Mucosa of descending colon (tissue), 3 donors: ENCODE data around the gene HLA-DPB1. TPM values are rescaled to one million over a fixed set of nuclear protein-coding genes. Genes with fewer than 3 reads are reported as not detected.

Experiments used
- ATAC-seq: fragments of 200-7000 bp; cut with Tn5 transposase; one replicate; pipeline ENCODE4 v1.9.1; 2020; ENCODE audit warnings: mild to moderate bottlenecking, moderate library complexity
- DNase-seq, 3 donors: peaks; one replicate each; pipeline ENCODE4 v3.0.0-alpha.2; 2020
- H3K36me3 ChIP-seq: fragments of 200-600 bp; one replicate; pipeline ENCODE4 v1.8.0; 2021; ENCODE audit warnings: low read depth, mild to moderate bottlenecking
- H3K4me1 ChIP-seq: fragments of 200-600 bp; one replicate; pipeline ENCODE4 v1.8.0; 2021; ENCODE audit warnings: low read depth, mild to moderate bottlenecking
- H3K4me3 ChIP-seq: fragments of 200-600 bp; one replicate; pipeline ENCODE4 v1.8.0; 2021; ENCODE audit warnings: mild to moderate bottlenecking
- H3K9me3 ChIP-seq: fragments of 200-600 bp; one replicate; pipeline ENCODE4 v1.8.0; 2021; ENCODE audit warnings: mild to moderate bottlenecking
- intact Hi-C, 2 donors: fragments of 100-400 bp; cut with DNase I in 1 of 2; cut with micrococcal nuclease in 1 of 2; formaldehyde crosslinking; loops; one replicate each; pipeline versions ENCODE4 v1.11.0 to v1.11.1; 2022; cut with DNase I, micrococcal nuclease
- total RNA-seq, 3 donors: library from RNA; stranded (reverse); fragmentation: NEBNext Ultra II Directional in 2 of 3; extraction: Animal tissue kit (Norgen Biotek cat#: 25700) in 2 of 3; gene quantifications; one replicate each; pipeline versions ENCODE4 v1.2.1 to v1.2.4, GENCODE V29; 2021 to 2023
- TF ChIP-seq, protein P1 (sequence below): fragments of 200-600 bp; IDR thresholded peaks from one replicate; pipeline ENCODE4 v1.8.0; 2022; ENCODE audit warnings: antibody characterized with exemption, mild to moderate bottlenecking
- donor health status: DM: no; HTN: no; CAD: no; lungs with moderate emphysema.
- donor health status: DM: no; HTN: no; CAD: no.
- donor health status: DM: no; HTN: yes; CAD: no.

HLA-DPB1 gene
- total RNA-seq, 3 donors from 2014 or later, result 31.2 to 55.0 (median 51.2) TPM

DNA sequence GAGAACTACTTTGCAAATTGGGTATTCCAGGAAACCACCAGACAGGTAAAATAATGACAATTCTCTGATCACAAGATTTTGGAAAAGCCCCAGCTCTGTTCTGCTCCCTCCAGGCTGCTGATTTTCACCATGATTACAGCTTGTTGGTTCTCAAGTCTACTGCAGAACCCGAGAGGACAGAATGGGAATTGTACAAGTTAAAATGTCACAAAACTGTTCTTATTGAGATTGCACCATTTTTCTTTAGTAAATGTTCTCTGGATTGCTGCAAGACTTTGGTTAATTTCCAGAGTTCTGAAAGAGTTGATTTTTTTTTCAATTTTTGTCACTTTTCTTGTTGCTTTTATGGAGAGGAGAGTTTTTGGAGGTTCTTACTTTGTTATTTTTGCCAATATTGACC lies 39.3 kb upstream of the HLA-DPB1 start:
- Histone ChIP-seq H3K36me3 (no peaks in the 10 kb centered on the region), H3K4me3 (no peak overlapping the region), H3K4me1 (no peaks in the 10 kb centered on the region), H3K9me3 (no peaks in the 10 kb centered on the region)
- ATAC-seq, result no peak
- intact Hi-C loops, result no loop called here
- TF ChIP-seq, protein P1, sequence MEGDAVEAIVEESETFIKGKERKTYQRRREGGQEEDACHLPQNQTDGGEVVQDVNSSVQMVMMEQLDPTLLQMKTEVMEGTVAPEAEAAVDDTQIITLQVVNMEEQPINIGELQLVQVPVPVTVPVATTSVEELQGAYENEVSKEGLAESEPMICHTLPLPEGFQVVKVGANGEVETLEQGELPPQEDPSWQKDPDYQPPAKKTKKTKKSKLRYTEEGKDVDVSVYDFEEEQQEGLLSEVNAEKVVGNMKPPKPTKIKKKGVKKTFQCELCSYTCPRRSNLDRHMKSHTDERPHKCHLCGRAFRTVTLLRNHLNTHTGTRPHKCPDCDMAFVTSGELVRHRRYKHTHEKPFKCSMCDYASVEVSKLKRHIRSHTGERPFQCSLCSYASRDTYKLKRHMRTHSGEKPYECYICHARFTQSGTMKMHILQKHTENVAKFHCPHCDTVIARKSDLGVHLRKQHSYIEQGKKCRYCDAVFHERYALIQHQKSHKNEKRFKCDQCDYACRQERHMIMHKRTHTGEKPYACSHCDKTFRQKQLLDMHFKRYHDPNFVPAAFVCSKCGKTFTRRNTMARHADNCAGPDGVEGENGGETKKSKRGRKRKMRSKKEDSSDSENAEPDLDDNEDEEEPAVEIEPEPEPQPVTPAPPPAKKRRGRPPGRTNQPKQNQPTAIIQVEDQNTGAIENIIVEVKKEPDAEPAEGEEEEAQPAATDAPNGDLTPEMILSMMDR, result no peak
- no peak for DNase-seq

DNA sequence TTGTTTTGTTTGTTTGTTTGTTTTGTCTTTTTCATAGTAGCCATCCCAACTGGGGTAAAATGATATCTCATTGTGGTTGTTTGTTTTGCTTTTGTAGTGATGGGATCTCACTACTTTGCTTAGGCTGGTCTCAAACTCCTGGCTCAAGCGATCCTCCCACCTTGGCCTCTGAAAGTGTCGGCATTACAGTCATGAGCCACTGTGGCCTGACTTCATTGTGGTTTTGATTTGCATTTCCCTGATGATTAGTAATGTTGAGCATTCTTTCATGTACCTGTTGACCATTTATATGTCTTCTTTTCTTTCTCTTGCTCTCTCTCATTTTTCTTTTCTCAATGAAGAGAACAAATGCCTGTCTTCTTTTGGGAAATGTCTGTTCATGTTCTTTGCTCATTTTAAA lies 35.6 kb upstream of the HLA-DPB1 start:
- Histone ChIP-seq H3K9me3 (no peaks in the 10 kb centered on the region), H3K4me3 (no peak overlapping the region), H3K4me1 (no peaks in the 10 kb centered on the region), H3K36me3 (no peaks in the 10 kb centered on the region)
- no peak for ATAC-seq
- DNase-seq, result no peak
- intact Hi-C loops, result no loop called here
- TF ChIP-seq, protein P1, result no peak

DNA sequence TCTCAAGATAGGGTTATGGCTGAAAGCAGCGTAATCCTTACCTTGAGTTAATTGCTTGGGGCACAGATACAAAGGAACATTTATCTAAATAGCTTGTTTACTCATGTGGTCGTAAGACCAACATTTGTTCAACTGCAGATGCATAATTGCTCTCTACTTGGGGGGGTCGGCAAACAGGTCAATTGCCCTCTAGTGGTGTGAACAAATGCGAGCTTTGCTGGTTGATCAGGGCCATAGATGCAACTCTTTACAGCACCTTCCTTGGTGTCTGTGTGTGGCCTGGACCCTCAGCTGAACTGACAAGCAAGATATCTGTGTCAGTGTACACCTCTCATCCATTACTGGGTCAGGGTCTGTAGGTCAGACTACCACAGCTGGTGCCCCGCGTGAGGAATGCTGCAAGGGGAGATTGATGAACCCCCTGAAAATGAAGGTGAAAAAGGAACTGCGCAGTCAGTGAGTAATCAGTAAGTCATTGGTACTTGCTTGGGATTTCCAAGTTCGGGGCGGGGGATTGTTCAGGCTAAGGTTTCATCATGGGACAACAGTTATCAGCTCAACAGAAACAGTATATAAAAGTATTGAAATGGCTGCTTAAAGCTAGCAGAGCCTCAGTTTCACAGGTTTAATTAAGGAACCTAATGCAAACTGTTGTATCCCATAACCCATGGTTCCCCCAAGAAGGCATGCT lies 26.3 kb upstream of the HLA-DPB1 start:
- ATAC-seq, result no peak
- no peaks in the 10 kb centered on the region for H3K4me1 ChIP-seq
- H3K36me3 ChIP-seq, result no peaks in the 10 kb centered on the region
- H3K4me3 ChIP-seq, result no peak overlapping the region
- H3K9me3 ChIP-seq, result no peaks in the 10 kb centered on the region
- DNase-seq, result no peak
- intact Hi-C loops, result no loop called here
- TF ChIP-seq, protein P1, result no peak

DNA sequence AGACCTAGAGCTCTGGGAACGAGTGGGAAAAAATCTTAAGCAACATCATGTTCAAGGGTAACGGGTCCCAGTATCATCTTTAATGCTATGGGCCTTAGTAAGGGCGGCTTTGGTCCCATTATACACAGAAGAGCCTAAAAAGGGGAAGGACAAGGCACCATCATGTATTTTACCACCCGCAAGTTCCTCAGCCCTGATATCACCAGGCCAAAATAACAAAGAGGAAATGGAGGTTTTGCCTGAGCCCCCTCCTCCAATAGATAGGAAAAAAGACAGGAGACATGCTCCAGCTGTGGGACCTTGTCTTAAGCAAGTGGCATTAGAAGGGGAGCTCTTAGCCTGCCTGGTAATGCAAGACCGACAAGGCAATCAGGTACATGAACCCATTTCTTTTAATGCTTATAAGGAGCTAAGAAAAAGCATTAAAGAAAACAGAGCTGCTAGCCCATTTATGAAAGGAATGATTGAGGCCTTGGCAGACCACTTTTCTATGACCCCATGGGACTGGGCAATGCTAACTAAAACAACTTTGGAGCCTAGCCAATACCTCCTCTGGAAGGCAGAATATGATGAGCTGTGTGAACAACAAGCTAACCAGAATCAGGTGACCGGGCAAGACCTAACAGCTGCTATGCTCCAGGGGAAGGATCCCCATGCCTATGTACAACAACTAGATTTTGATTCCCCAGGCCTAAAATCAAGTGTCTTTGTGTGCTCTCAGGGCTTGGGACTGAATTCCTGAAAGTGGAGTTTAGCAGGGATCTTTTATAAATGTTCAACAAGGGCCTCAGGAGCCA lies 25.6 kb upstream of the HLA-DPB1 start:
- Histone ChIP-seq H3K4me3 (no peak overlapping the region), H3K9me3 (no peaks in the 10 kb centered on the region), H3K36me3 (no peaks in the 10 kb centered on the region), H3K4me1 (no peaks in the 10 kb centered on the region)
- TF ChIP-seq, protein P1, result no peak
- intact Hi-C loops, result no loop called here
- DNase-seq (no peak), ATAC-seq (no peak)

DNA sequence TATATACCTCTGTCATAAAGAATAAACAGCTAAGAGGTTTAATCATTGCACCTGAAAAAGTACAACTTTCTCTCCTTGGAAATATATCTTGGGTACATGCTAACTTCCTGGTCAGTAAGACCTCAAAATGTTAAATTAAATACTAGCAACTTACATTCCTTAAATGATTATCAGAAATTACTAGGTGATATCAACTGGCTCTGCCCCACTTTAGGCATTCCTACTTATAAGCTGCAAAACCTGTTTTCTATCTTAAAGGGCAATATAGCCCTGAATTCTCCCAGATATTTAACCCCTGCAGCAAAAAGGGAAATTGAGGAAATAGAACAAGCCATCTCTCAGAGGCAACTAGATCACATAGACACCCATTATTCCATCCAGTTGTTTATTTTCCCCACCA lies 23.2 kb upstream of the HLA-DPB1 start:
- Histone ChIP-seq H3K36me3 (no peaks in the 10 kb centered on the region), H3K4me3 (no peak overlapping the region), H3K4me1 (no peaks in the 10 kb centered on the region), H3K9me3 (no peaks in the 10 kb centered on the region)
- no peak for ATAC-seq
- DNase-seq, result no peak
- intact Hi-C loops, result no loop called here
- TF ChIP-seq, protein P1, result no peak
